Thymus (tissue), 11 donors: ENCODE data around the gene DPP10. TPM values are rescaled to one million over a fixed set of nuclear protein-coding genes. Genes with fewer than 3 reads are reported as not detected.

Experiments used
- DNase-seq, 9 donors: peaks; one replicate each; pipeline ENCODE4 v3.0.0-alpha.2; 2013; ENCODE audit warnings: low spot score in 9 of 9, low read depth in 6 of 9, missing footprints in 1 of 9
- H3K27ac ChIP-seq, 2 donors: one replicate each; pipeline ENCODE4 v1.5.1; 2013; ENCODE audit warnings: control low read depth in 1 of 2, low read depth in 1 of 2, low read length in 1 of 2, mild to moderate bottlenecking in 1 of 2, moderate library complexity in 1 of 2
- H3K27me3 ChIP-seq, 2 donors: one replicate each; pipeline ENCODE4 v1.5.1; 2013; ENCODE audit warnings: low read length in 1 of 2; ENCODE audit not compliant: control insufficient read depth in 2 of 2, insufficient read depth in 1 of 2
- H3K36me3 ChIP-seq, 2 donors: one replicate each; pipeline ENCODE4 v1.5.1; 2013; ENCODE audit warnings: low read length in 1 of 2, mild to moderate bottlenecking in 1 of 2, moderate library complexity in 1 of 2; ENCODE audit not compliant: control insufficient read depth in 2 of 2, insufficient read depth in 2 of 2
- H3K4me1 ChIP-seq, 2 donors: one replicate each; pipeline ENCODE4 v1.5.1; 2013; ENCODE audit warnings: low read length in 2 of 2; ENCODE audit not compliant: control insufficient read depth in 2 of 2, insufficient read depth in 2 of 2
- H3K4me3 ChIP-seq, 2 donors: one replicate each; pipeline ENCODE4 v1.5.1; 2013; ENCODE audit warnings: low read length in 2 of 2, control low read depth in 1 of 2, mild to moderate bottlenecking in 1 of 2
- H3K9me3 ChIP-seq, 2 donors: one replicate each; pipeline ENCODE4 v1.5.1; 2013; ENCODE audit warnings: low read length in 1 of 2, mild to moderate bottlenecking in 1 of 2; ENCODE audit not compliant: control insufficient read depth in 2 of 2, insufficient read depth in 1 of 2
- WGBS: extraction: QIAGEN DNeasy Blood & Tissue Kit; methylation state at CpG from one replicate; pipeline ENCODE4 v1.1.7; 2013; 5-methylcytosine and 5-hydroxymethylcytosine counted together
- polyA plus RNA-seq: library from polyadenylated mRNA; stranded (reverse); fragments of 200-250 nt; gene quantifications from one replicate; pipeline ENCODE4 v1.2.3, GENCODE V29; 2013
- total RNA-seq: library from RNA; stranded (reverse); fragments of 120-200 nt; gene quantifications from one replicate; pipeline ENCODE4 v1.2.4, GENCODE V29; 2013
- donor health status: healthy.

The DPP10 gene
- total and polyA plus RNA-seq, 2 donors = 0.02 to 0.14 TPM

DNA sequence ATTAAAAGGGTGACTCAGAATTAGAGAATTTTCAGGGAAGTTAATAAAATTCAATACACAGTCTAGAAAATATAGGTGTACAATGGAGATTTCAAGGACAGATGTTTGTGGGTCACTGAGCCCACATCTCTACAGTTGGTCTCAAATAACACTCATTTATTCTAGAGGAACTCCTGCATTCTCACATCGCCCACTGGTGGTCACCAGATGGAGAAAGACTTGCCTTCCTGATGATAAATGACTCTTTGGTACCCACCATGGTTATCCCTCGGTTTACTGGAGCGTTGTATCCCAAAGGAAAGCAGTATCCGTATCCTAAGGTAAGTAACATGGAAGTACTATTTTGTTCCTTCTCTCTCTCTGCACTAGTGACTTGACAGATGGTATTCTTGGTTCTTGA lies 1297.1 kb downstream of the DPP10 start:
- H3K27ac ChIP-seq = no peak overlapping the region
- H3K4me1 ChIP-seq = no peaks in the 10 kb centered on the region
- H3K9me3 ChIP-seq = no peaks in the 10 kb centered on the region
- no peaks in the 10 kb centered on the region for H3K36me3 ChIP-seq
- no peak overlapping the region for H3K4me3 ChIP-seq
- no peaks in the 10 kb centered on the region for H3K27me3 ChIP-seq
- DNase-seq = no peak
- 88% methylated on average over 4 of the region's 4 CpGs for WGBS

GRCh38 chr2:115746151-115746550 lies 1303.7 kb downstream of the DPP10 start:
- no peak overlapping the region for H3K27ac ChIP-seq
- peaks cover 0 to 2% of the 10 kb centered on the region in 2 donors for H3K9me3 ChIP-seq
- no peak overlapping the region for H3K4me3 ChIP-seq
- DNase-seq = no peak
- H3K4me1 ChIP-seq = no peaks in the 10 kb centered on the region
- WGBS = 59% methylated on average over 1 of the region's 1 CpG
- no peaks in the 10 kb centered on the region for H3K27me3 ChIP-seq
- H3K36me3 ChIP-seq = no peaks in the 10 kb centered on the region

GRCh38 chr2:115757286-115757685 lies 1314.8 kb downstream of the DPP10 start:
- H3K36me3 ChIP-seq = no peaks in the 10 kb centered on the region
- H3K9me3 ChIP-seq = no peaks in the 10 kb centered on the region
- no peak for DNase-seq
- H3K27me3 ChIP-seq = no peaks in the 10 kb centered on the region
- no peaks in the 10 kb centered on the region for H3K4me1 ChIP-seq
- 86% methylated on average over 4 of the region's 4 CpGs for WGBS
- no peak overlapping the region for H3K27ac ChIP-seq
- no peak overlapping the region for H3K4me3 ChIP-seq

- no peaks in the 10 kb centered on the region for H3K27me3 ChIP-seq
- H3K9me3 ChIP-seq = no peaks in the 10 kb centered on the region
- H3K36me3 ChIP-seq = no peaks in the 10 kb centered on the region
- DNase-seq = no peak
- no peaks in the 10 kb centered on the region for H3K4me1 ChIP-seq
- H3K27ac ChIP-seq = no peak overlapping the region
- 82% methylated on average over 1 of the region's 1 CpG for WGBS
- H3K4me3 ChIP-seq = no peak overlapping the region
Observed at GRCh38 chr2:115763601-115764000, 1321.2 kb downstream of the DPP10 start.

DNA sequence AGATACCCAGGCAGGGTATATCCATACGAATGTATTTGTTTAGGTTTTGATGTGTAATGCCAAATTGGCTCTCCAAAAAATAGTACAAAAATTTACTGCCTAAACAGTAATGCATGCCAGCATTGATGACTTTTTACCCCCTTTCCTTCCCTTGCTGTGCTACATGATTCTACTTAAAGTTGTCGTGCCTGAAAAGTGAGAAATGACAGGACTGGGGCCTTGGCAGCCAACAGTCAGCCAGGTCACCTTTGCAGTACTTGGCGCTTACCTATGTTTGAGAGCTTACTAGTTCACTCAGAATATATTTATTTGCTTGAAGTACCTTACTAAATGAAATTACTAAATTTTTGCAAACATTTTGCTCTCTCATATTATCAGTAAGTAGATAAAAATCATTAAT lies 1329.1 kb downstream of the DPP10 start:
- Histone ChIP-seq H3K4me3 (no peak overlapping the region), H3K9me3 (no peaks in the 10 kb centered on the region), H3K27ac (no peak overlapping the region), H3K4me1 (no peaks in the 10 kb centered on the region), H3K36me3 (no peaks in the 10 kb centered on the region), H3K27me3 (no peaks in the 10 kb centered on the region)
- DNase-seq = no peak
- 93% methylated on average over 3 of the region's 3 CpGs for WGBS

GRCh38 chr2:115774361-115774760 lies 1331.9 kb downstream of the DPP10 start:
- Histone ChIP-seq H3K27me3 (no peaks in the 10 kb centered on the region), H3K4me3 (no peak overlapping the region), H3K36me3 (no peaks in the 10 kb centered on the region), H3K9me3 (no peaks in the 10 kb centered on the region), H3K4me1 (no peaks in the 10 kb centered on the region), H3K27ac (no peak overlapping the region)
- no peak for DNase-seq
- WGBS = 90% methylated on average over 2 of the region's 2 CpGs

DNA sequence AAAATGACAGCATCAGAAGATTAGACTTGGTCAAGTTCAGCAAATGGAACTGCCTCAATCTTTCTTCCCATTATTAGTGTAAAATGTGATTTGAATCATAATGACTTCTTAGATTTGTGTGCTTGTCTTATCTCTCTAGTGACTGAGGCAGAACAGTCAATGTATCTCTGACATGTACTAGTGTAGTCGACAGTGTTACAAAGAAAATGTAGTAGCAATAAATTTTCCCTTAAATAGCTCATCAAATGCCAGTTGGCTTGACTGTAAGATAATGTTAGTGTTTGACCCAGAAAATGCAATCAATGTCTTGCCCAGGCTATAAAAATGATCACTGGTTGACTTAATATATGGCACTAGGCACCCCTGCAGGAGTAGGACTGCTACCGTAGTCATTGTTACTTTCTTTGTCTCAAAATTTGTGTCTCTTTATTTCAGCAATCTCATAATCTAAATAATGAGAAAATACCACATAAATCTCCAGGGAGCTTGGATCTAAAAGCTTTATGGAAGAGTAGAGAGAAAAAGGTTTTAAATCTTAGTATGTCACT lies 1336.7 kb downstream of the DPP10 start:
- H3K27ac ChIP-seq = no peak overlapping the region
- H3K36me3 ChIP-seq = no peaks in the 10 kb centered on the region
- no peaks in the 10 kb centered on the region for H3K4me1 ChIP-seq
- WGBS = 91% methylated on average over 2 of the region's 2 CpGs
- DNase-seq = no peak
- H3K27me3 ChIP-seq = no peaks in the 10 kb centered on the region
- H3K4me3 ChIP-seq = no peak overlapping the region
- no peaks in the 10 kb centered on the region for H3K9me3 ChIP-seq

- no peaks in the 10 kb centered on the region for H3K9me3 ChIP-seq
- H3K4me3 ChIP-seq = no peak overlapping the region
- DNase-seq = no peak
- no peak overlapping the region for H3K27ac ChIP-seq
- H3K4me1 ChIP-seq = no peaks in the 10 kb centered on the region
- H3K36me3 ChIP-seq = no peaks in the 10 kb centered on the region
- H3K27me3 ChIP-seq = no peaks in the 10 kb centered on the region
- 90% methylated on average over 4 of the region's 4 CpGs for WGBS
Observed at GRCh38 chr2:115782286-115782685, 1339.8 kb downstream of the DPP10 start.

DNA sequence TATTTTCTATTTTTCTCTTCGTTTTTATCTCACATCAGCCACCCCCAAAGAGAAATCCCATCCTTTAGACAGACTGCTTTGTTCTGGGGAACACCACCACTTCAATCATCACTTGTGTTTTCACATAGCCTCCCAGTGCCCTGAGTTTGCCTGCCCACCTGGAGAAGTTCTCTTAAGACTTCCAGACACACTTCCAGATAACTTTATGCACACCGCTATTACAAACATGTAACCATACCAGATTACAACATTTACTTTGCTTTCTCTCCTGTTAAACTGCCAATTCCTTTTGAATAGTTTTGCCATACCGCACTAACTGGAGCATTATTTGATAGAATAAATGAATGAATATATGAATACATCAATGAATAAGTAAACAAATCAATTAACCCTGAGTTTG lies 1353.6 kb downstream of the DPP10 start:
- Histone ChIP-seq H3K4me1 (no peaks in the 10 kb centered on the region), H3K4me3 (no peak overlapping the region), H3K9me3 (no peaks in the 10 kb centered on the region), H3K36me3 (no peaks in the 10 kb centered on the region), H3K27me3 (no peaks in the 10 kb centered on the region), H3K27ac (no peak overlapping the region)
- WGBS = 92% methylated on average over 3 of the region's 3 CpGs
- DNase-seq = no peak

- no peaks in the 10 kb centered on the region for H3K27me3 ChIP-seq
- WGBS = 94% methylated on average over 3 of the region's 3 CpGs
- no peak for DNase-seq
- no peak overlapping the region for H3K4me3 ChIP-seq
- H3K4me1 ChIP-seq = no peaks in the 10 kb centered on the region
- H3K36me3 ChIP-seq = no peaks in the 10 kb centered on the region
- H3K27ac ChIP-seq = no peak overlapping the region
- no peaks in the 10 kb centered on the region for H3K9me3 ChIP-seq
Observed at GRCh38 chr2:115807276-115807675, 1364.8 kb downstream of the DPP10 start.
